ENCODE results near the gene OGT.

DNA sequence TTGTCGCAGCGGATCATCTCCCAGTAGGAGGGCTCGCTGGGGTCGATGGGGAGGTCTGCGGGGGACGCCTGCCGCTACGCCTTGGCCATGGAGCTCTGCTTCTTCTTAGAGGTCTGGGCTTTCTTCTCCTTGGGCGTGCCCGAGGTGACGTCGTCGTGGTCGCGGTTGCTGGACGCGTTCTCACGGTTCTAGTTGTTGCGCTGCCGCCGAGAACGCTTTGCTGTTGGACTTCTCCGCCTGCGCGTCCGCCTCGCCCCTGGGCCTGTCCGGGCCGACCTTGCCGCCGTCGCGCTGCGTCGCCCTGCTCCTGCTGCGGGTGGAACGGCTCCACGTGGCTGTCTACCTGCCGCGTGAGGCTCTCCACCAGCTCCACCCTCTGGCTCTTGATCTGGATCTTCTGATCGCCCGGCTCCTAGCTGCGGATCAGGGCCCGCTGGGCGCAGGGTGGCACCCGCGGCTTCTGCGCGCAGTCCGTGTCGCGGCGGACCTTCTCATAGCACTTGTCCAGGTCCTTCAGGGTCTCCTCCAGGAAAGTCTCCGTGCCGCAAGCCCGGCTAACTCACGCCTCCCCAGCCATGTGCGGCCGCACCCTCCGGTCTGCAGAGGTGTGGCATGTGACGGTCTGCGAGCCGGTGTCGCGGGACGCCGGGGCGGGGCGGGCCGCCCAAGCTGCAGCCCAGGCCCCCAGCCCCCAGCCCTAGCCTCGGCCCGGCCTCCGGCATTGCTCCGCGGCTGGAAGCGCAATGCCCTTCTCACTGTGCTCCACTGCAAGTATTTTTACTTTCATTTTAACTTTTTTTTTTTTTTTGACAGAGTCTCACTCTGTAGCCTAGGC is 40.5 kb upstream of the OGT start:
- TF ChIP-seq, protein P1, sequence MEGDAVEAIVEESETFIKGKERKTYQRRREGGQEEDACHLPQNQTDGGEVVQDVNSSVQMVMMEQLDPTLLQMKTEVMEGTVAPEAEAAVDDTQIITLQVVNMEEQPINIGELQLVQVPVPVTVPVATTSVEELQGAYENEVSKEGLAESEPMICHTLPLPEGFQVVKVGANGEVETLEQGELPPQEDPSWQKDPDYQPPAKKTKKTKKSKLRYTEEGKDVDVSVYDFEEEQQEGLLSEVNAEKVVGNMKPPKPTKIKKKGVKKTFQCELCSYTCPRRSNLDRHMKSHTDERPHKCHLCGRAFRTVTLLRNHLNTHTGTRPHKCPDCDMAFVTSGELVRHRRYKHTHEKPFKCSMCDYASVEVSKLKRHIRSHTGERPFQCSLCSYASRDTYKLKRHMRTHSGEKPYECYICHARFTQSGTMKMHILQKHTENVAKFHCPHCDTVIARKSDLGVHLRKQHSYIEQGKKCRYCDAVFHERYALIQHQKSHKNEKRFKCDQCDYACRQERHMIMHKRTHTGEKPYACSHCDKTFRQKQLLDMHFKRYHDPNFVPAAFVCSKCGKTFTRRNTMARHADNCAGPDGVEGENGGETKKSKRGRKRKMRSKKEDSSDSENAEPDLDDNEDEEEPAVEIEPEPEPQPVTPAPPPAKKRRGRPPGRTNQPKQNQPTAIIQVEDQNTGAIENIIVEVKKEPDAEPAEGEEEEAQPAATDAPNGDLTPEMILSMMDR (IDR thresholded peaks at IDR 0.05): no peak
- TF ChIP-seq ELK1 (IDR thresholded peaks at IDR 0.05; ENCODE audit: low read depth, low read length) (no peak), EP300 (IDR thresholded peaks at IDR 0.05) (no peak), POLR2A (IDR thresholded peaks at IDR 0.05; ENCODE audit: low read length) (0 out of 2 replicates have a peak, but pooled peaks have one; percentile 7)

Measured in A549 (cell line).